HT1080 (cell line): Measurements from ENCODE around the gene GLTPD2. TPM values are rescaled to one million over a fixed set of nuclear protein-coding genes. Genes with fewer than 3 reads are reported as not detected.
A peak's percentile ranks its signal among the peaks of the same experiment; 100 is the strongest.
"Not testable (repeated sequence)": the region's sequence is repeated elsewhere in the genome, so short reads cannot be mapped to it uniquely, and the experiment has no call there.

Experiments used
- DNase-seq: peaks from one replicate; pipeline ENCODE4 v3.0.0-alpha.2; 2015; ENCODE audit warnings: low read depth
- total RNA-seq: library from RNA; depleted of rRNA; stranded (reverse); fragments of >200 nt; shearing (Covaris generic); gene quantifications from 2 replicates; pipeline ENCODE4 v1.2.3, GENCODE V29; 2014

GLTPD2 gene
- total RNA-seq, 1 experiment from 2014 or later, result not detected

DNA sequence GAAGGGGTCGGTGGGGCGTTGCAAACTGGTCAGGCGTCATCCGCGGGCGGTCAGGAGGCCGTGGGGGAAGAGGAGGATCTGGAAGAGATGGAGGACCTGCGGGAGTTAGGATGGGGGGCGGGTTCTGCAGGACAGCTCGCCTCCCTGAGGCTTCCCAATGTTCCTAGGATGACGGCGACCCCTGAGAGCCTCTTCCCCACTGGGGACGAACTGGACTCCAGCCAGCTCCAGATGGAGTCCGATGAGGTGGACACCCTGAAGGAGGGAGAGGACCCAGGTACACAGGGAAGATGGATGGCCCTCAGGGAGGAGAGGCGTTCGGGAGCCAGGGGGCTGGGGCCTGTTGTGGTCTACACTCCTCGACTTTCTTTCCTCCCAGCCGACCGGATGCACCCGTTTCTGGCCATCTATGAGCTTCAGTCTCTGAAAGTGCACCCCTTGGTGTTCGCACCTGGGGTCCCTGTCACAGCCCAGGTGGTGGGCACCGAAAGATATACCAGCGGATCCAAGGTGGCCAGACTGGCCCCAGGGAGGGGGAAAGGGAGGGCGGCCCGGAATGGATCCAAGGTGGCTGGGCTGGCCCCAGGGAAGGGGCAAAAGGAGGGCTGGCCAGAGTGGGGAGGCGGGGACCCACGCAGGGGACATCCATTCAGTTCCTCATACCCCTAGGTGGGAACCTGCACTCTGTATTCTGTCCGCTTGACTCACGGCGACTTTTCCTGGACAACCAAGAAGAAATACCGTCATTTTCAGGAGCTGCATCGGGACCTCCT lies 19.0 kb downstream of the GLTPD2 start:
- DNase-seq, result no peak

DNA sequence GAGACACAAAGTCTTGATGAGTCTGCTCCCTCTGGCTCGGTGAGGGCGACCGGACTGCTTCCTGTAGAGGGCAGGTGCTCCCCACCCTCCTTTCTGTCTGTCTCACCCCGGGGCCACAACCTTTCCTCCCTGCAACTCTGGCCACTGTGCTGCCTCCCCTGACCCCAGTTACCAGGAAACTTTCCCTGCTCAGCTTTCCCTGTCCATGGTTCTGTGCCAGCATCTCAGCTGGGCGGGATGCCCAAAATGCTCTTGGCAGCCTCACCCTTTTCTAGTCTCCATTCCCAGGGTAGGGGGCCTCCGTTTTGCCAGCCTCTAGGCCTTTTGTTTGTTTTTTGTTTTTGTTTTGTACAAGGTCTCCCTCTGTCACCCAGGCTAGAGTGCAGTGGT lies 19.6 kb downstream of the GLTPD2 start:
- DNase-seq, result no peak

DNA sequence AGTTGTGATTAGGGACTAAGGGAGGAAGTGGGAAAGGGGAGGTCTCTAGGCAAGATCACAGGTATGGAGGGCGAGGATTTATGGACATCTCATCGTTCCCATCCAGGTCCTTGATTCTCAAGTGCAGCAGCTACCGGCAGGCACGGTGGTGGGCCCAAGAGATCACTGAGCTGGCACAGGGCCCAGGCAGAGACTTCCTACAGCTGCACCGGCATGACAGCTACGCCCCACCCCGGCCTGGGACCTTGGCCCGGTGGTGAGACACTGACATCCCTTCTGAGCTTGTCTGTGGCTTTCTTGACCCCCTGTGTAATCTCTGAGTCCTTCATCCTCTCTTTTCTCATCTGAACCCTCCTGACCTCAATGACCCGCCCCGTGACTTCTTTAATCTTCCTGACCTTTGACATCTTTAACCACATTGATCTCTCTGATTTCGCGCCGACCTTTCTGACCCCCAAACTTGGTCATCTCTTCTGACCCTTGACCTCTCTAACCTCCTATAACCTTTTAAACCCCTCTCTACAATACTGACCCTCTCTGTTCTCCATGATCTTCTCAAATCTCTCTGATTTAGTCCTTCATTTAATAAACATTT lies 22.0 kb downstream of the GLTPD2 start:
- DNase-seq, result no peak

DNA sequence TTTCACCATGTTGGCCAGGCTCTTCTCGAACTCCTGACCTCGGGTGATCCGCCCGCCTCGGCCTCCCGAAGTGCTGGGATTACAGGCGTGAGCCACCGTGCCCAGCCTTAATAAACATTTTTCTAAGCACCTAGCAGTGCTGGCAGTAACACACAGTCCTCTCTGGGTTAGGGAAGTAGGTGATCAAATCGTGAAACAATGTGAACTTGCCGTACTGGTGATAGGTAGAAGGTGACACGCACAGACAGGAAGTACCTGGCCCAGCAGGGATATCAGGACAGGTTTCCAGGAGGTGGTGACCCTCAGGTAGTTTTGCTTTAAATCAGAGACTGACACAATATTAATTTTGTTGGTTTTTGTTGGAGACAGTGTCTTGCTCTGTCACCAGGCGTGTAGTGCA lies 22.7 kb downstream of the GLTPD2 start:
- no peak for DNase-seq

DNA sequence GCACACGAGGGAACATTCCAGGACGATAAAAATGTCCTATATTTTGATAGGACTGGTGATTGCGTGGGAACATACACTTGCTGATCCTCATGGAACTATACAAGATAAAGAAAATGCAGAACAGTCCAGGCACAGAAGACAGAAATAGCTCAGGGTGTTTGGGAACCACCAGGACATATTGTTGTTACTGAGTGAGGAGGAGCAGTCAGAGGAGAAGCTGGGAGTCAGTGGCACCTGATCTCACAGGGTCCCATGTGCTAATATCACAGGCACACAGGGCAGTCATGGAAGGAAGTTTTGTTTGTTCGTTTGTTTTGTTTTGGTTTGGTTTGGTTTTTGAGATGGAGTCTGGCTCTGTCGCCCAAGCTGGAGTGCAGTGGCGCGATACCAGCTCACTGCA lies 23.9 kb downstream of the GLTPD2 start:
- no peak for DNase-seq

DNA sequence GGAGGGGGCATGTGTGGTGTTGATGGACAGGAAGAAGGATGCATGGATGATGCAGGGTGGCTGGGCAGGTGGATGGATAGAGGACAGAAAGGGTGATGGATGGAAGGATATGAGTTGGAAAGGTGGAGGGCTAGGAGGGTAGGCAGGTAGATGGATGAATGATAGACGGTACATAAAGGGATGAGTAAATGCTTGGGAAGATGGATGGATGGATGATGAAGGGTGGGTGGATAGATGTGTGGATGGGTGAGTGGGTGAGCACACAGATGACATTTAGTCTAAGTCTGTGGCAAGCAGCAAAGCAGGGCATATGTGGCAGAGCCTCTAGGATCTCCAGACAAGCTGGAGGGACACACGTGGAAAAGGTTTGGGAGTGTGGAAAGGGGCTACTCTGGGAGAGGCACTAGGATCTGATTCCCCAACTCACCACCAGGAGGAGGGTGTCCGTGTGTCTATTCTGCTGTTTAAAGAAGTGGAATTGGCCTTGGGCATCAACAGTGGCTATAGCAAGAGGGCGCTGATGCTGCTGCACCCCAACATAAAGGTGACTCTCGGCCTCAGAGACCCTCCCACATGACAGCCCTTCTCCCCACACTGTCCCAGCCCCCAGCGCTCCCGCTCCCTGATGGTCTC lies 26.4 kb downstream of the GLTPD2 start:
- DNase-seq, result no peak

DNA sequence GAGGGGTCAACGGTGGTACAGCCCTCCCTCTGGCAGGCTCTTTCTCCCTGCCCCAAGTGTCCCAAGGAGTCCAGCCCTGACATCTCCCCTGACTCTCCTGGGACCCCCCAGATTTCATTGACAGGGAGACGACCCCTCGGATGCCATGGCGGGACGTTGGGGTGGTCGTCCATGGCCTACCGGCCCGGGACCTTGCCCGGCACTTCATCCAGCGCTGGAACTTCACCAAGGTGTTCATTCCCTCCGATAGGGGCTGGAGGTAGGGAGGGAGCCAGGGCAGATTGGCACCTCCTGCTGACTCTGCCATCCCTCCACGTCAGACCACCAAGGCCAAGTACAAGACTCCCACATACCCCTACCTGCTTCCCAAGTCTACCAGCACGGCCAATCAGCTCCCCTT lies 28.1 kb downstream of the GLTPD2 start:
- no peak for DNase-seq

DNA sequence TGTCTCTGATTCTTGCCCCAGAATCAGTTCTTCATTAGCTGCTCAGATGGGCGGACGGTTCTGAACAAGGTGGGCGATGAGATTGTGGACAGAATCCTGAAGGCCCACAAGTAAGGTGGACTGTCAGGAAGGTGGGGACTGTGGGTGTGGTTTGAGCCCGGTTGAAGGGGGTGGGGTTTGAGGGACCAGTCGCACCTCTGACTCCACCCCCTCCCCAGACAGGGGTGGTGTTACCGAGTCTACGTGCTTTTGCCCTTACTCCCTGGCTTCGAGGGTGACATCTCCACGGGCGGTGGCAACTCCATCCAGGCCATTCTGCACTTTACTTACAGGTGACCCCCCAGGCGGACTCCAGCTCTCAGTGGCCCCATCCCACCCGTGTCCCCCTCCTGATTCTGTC lies 29.5 kb downstream of the GLTPD2 start:
- DNase-seq, result no peak

DNA sequence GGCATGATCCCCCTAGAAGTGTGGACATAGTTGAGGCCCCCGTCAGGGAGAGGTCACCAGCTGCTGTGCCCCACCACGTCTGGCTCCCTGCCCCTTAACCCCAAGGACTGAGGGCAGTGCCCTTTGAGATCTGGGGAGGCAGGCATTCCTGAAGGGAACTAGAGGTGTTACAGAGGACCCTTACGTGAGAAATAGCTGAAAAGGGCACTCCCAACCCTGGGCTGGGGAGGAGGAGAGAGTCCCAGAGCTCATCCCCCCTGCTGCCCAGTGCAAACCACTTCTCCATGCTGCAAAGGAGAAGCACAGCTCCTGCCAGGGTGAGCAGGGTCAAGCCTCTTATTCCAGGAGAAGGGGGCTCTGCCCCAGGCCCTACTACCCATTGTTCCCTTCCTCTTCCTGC lies 34.1 kb downstream of the GLTPD2 start:
- no peak for DNase-seq

DNA sequence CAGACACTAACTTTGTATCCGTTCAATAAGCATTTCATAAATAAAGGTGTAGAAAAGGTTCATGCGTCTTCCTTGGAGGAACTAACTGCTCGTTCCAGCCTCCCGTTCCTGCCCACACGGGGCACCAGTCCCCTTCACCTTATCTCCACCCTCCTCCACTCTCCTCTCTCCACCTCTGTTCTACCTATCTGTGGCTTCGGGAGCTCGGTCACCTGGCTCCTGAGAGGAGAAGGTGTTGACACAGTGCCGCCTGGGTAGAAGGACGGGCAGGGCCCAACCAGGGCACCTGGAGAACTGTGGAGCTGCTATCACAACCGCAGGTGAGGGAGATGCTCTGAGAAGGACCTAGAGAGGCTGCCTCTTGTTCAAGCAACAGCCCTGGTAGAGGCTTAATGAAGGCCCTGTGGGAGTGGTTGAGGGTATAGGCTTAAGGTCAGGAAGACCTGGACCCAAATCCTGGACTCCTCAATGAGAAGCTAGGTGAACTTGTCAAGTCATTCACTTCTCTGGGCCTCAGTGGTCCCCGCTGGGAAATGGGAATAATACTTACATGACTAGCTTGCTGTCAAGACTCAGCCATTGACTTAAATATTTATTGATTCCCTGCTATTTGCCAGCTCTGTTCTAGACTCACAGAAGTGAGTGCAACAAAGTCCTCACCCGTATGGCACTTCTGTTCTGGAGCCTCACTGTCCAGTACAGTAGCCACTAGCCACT lies 34.8 kb downstream of the GLTPD2 start:
- no peak for DNase-seq

DNA sequence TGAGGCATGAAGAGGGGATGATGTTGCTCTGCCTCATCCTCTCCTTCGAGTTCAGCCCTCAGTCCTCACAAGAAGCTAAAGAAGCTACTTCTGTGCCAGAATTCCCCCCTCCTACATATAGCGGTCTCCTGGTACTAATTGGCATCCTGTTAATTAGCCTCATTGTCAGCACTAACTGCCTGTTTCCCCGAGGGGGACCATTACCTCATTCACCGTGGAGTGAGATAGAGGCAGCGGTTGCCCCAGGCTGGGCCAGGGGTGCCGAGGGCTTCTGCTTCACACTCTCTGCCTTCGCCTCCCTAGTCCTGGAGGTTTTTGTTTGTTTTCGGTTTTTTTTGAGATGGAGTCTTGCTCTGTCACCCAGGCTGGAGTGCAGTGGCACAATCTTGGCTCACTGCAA lies 38.6 kb downstream of the GLTPD2 start:
- no peak for DNase-seq

DNA sequence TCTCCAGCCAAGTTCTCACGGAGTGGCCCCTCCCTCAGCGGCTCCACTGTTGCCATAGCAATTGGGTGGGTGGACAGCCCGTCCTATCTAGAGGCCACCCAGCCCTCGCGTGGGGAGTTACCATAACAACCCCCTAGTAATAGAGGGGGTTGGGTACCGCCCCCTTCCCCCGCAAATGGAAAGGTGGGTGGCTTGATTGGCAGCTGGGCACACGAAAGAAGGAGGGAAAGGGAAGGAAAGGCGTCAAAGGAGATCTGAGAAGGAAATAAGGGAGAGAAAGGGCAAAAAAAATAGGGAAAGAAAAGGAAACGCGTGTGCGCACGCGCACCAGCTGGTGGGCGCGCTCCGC lies 44.0 kb downstream of the GLTPD2 start:
- not testable (repeated sequence) for DNase-seq

DNA sequence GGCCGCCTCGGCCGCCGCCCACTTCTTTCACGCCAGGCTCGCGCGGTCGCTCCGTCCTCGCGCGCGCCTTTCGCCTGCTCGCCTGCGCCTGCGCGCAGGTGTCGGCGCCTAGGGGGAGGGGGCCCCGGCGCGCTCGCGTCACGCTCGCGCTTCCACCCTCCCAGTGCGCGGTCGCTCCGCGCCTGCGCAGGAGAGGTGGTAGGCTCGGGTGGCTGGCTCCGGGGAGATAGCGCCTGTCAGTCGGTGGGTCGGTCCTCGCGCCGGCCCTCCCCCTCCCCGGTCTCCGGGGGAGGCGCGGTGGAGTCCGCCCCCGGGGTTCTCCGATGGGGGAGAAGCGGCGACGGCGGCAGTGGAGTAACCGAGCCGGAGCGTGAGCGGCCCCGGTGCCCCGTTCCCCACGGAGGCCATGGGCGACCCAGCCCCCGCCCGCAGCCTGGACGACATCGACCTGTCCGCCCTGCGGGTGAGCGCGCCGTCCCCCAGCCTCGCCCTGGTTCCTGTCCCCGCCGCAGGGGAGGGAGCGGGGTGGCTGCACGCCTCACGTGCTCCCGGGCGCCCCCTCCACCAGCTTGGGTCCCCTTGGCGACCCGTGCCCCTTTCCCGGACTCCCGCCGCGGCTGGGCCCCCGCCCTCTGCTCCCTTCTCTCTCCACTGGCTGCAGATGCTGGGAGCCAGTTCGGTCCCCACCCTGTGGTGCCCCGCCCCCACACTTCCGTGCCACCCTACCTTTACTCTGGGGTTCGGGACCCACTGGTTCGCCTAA lies 44.6 kb downstream of the GLTPD2 start, which contains the start of gene MINK1:
TSS of gene MINK1 (plus strand) at position 163 of the 763 bp plus-strand sequence. CDS start at position 407, 244 bp downstream.
- peak; percentile 92 for DNase-seq

DNA sequence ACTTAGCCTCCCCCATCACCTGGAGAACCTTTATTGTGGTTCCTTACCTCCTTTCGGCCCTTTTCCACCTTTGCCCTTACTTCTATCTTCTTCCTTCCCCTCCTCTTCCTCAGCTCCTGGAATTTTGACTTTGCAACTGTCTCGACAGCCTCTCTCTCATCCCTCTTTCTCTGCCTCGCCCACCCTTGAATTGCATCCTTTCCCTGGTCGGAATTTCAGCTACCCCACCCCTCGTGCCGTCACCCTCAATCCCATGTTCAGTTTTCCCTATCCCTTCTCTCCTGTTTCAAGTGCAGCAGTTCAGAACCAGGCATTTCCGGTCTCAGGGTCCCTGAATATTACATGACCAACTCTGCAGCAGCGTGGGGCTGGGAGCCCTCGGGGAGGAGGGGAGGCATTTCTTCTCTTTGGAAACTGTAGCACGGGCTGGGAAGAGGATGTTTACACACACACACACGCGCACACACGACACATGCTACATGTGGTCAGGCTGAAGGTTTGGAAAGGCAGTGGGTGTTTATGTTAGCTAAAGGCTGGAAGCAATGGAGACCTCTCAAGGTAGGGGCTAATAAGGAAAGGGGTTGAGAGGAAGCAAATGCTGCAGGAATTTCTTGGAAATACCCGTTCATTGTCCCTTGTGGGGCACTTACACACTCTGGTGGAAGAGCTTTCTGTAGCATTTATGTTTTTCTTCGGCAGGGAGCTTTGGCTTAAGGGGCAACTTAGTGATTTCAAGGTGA lies 45.3 kb downstream of the GLTPD2 start:
- peak; percentile 41 for DNase-seq

DNA sequence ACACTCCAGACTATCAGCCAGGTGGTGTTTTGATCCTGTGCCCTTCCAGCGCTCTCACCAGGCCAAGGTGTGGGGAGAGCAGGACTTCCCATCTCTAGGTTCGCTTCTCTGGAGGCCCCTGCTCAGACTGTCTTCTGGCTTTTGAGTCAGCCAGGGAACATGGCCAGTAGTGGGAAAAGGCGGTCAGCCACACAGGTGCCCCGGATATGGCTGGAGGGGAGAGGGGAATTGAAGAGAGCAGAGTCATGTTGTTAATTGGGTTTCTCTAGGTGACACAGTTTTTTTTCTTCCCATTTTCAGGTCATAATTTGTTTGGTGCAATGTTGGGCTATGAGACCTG lies 45.9 kb downstream of the GLTPD2 start:
- DNase-seq, result no peak

DNA sequence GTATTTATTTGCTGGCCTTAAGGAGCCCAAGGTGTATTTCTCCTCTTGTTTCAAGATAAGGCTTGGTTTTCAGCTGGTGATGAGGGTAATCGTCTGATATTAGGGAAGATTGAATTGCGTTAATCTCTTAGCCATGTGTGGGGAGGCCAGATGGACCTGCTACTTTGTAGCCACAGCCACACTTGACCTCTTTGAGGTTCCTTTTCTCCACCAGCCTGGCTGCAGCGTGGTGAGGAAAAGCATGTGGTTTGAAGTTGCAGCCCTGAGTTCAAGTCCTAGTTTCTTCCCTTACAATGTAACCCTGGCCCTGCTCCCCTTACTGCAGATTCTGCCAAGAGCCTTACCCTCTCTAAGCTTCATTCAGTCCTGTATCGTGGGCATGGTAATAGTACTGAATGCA lies 47.5 kb downstream of the GLTPD2 start:
- DNase-seq, result no peak

DNA sequence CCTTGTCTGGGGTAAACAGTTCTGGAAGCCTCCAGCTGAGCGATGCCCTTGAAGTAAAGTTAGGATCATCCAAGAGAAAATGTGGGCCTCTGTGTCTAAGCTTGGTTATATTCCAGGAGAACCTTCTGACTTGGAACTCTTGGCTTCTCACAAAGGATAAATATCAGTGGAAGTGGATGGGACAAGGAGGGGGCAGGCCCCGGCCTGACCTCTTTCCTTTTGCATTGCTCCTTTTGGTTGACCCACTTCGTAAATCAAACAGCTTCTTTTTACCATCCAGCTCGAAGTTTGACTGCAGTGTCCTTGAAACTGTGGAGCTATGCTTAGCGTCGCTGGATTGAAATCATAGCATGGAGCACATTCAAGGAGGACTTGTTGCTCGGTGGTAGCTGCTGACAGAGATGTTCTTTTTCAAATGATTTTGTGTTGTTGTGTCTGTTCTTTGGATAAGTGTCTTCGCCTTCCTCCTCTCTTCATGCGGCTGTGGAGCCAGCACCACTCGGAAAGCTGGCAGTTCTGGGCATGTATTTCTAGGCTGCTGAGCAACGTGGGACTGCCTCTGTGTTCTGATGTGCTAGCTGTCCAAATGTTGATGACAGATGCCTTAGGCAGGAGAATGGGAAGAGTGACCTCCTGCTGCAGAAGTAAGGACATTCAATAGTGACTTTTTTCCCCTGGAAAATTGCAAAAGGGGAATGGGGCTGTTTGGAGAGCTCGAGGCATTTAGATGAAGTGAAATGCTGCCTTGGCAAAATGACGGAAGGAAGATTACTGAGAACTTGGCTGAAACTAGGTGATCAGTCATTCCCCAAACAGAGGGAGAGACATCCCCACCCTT lies 48.9 kb downstream of the GLTPD2 start:
- no peak for DNase-seq

DNA sequence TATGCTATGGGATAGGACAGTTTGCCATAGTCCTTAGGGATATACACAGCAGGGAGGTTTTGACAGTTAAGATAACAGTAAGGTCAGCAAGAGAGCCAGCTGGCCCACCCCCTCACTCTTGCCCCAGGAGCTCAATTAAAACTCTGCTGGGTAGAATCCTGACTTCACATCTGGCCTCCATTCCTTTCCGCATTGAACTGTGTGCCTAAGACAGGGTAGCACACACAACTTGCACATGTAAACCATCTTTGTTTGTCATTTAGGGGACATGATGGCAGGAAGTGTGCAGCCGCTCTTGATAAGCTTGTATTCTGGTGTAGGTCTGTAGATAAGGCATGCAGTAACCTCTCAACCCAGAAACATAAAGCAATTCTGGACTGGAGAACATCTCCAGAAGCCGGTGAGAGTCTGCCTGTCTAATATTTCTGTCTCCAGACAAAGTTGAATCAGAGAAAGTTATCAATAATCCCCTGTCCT lies 49.6 kb downstream of the GLTPD2 start:
- no peak for DNase-seq

DNA sequence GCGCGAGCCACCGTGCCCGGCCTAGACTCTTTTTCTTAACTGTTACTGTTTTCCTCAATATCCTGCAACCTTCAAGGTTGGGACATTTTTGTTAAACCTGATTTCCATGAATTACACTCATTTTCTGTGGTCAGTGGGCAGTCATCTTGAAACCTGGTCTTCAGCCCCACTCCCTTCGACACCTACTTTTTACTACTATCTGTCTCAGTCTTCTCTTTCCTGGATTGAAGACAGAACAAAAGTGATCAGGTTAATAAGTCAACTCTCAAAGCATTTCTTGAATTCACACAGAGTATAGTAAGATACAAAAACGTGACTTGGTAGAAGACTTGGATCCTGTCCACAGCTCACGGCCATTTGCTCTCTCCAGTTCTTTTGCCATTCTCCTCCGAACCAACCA lies 50.5 kb downstream of the GLTPD2 start:
- DNase-seq, result no peak
